CD4-positive, alpha-beta T cell treated with Interleukin-17A for 4 hours (primary cell): ENCODE data around the gene RASA4.
"Not testable (repeated sequence)": the region's sequence is repeated elsewhere in the genome, so short reads cannot be mapped to it uniquely, and the experiment has no call there.

ENCODE experiments used
- DNase-seq: peaks from one replicate; pipeline ENCODE4 v3.0.0-alpha.2; 2020; ENCODE audit warnings: mixed read lengths

RASA4 gene

DNA sequence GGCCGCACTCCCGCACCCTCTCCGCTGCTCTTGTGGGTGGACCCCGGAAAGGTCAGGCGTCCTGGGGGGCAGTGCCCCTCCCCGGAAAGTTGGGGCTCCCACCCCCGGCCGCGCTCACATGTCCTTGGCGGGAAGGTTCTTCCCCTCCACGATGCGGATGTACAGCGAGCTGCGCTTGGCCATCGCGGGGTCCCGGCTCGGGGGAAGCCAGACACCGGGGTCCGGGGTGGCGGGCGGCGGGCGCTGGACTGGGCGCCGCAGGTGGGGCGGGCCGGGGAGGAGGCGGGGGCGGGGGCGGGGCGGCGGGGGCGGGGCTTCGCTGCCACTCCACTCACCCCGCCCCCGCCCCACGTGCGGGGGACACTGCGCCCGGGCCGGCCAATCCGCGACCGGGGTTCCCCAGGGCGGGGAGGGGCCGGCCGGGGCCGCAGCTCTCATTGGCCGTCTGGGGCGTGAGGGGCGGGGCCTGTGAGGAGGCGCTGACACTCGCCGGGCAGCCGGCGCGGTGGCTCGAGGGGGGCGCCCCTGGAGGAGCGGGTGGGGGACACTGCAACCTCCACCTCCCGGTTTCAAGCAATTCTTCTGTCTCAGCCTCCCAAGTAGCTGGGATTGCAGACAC, at the start of gene RASA4:
TSS of gene RASA4 (minus strand) at position 250 of the 619 bp plus-strand sequence. CDS start at position 183, 67 bp downstream.
- DNase-seq, result peak; percentile 18

DNA sequence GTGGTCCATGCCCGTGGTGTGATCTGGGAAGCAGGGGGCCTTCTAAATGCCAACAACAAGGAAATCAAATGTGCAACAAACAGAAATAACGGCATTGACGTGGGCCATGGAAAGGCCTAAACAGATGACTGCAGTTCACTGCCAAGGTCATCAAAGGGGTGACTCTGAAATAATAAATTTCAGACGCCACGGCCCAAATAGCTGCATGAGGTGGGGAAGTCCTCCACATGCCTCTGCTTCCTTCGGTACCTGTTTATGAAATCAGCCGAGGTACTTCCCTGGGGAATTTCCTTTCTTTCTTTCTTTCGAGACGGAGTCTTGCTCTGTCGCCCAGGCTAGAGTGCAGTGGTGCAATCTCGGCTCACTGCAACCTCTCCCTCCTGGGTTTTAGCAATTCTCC, 48.2 kb upstream of the RASA4 start:
- DNase-seq, result not testable (repeated sequence)

DNA sequence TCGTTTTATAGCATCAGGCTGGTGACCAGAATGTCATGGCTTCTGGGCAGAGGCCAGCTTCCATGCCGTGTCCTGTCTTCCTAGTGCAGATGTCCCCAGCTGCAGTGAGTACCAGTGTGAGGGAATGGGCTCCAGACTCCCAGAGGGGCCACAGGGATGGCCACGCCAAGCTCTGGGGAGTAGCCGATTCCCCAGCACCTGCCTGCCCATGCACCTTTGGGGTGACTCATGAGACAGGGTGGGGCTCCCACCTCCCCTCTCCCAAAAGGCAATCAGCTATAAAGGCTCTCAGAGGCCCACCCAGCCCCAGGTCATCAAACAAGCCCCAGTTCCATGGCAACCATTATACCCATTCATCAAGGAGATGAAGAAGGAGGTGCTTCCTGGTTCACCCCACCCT, 33.4 kb upstream of the RASA4 start, which contains the start of gene SPDYE2B:
TSS of gene SPDYE2B (plus strand) at position 396 of the 400 bp plus-strand sequence. CDS start 2,030 bp downstream, outside the sequence.
- DNase-seq, result not testable (repeated sequence)

DNA sequence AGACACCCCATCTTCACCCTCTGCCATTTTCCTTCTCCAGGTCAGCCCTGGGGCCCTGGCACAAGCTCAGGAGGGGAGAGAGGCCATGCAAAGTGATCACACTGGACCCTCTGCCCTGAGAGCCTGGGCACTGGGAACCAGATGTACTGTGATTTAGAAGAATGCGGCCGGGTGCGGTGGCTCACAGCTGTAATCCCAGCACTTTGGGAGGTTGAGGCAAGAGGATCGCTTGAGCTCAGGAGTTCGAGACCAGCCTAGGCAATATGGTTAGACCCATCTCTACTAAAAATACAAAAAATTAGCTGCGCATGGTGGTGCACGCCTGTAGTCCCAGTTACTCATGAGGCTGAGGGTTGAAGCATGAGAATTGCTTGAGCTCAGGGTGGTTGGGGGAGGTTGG, 31.3 kb upstream of the RASA4 start:
- not testable (repeated sequence) for DNase-seq

DNA sequence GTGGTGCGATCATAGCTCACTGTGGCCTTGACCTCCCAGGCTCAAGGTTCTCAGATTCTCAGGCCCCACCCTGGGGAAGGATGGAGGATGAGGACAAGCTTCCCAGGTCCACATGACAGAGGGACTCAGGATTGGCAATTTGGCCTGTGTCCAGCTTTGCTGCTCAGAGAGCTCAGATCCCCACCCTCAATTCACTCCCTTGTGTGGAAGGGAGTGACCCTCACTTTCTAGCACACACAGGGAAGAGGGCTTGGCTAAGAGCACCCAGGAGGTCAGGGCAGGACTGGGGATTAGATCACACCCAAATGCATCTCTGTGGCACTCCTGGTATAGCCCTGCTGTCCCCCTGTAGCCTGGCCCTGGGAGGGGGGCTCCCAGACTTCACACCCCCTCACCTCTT, 26.8 kb upstream of the RASA4 start:
- DNase-seq, result not testable (repeated sequence)

DNA sequence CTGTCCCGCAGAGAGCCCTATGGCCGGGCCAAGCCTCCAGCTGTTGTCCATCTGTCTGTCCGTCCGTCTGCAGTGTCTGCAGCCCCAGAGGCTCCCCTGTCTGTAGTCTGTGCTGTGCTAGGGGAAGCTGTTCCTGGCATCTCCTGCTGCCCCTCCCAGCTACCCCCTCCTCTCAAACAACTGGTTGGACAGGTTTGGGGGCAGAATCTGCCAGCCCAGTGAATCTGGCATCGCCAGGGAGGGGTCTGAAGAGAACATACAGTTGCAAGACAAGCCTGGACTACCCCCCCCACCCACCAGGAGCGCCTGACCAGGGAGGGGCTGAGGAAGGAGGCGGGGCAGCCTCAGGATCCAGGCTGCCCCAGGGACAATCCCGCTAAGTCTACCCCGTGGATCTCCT, 26.1 kb upstream of the RASA4 start, which contains the start of gene UPK3BL1:
TSS of gene UPK3BL1 (minus strand) at position 101 of the 400 bp plus-strand sequence. CDS start at position 51, 50 bp downstream.
- not testable (repeated sequence) for DNase-seq

DNA sequence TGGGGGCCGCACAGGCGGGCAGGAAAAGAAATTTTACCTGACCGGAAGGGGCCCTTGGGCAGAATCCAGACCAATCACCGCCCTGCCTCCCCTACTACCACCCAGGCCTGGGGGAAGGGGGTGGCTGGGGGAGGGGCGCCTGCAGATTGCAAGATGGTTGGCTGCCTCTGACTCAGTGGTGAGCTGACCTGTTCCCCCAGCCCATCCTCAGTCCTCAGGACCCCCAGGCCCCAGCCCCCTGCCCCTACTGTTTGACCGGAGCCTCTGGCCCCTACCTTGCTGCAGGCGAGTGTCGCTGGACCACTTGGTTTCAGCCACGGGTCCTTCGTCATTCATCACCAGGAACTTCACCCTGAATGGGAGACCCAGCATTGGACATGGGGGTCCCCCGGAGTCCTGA, 22.3 kb upstream of the RASA4 start:
- DNase-seq, result not testable (repeated sequence)

DNA sequence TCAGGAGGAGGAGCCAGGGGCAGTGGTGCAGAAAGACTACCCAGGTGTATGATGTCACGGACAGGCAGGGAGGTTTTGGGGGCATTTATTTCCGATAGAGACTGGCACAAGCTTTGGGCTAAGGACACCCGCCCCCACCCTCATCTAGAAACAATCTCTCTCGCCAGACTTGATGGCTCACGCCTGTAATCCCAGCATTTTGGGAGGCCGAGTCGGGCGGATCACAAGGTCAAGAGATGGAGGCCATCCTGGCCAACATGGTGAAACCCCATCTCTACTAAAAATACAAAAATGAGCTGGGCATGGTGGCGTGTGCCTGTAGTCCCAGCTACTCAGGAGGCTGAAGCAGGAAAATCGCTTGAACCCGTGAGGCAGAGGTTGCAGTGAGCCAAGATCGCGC, 20.4 kb upstream of the RASA4 start:
- not testable (repeated sequence) for DNase-seq

DNA sequence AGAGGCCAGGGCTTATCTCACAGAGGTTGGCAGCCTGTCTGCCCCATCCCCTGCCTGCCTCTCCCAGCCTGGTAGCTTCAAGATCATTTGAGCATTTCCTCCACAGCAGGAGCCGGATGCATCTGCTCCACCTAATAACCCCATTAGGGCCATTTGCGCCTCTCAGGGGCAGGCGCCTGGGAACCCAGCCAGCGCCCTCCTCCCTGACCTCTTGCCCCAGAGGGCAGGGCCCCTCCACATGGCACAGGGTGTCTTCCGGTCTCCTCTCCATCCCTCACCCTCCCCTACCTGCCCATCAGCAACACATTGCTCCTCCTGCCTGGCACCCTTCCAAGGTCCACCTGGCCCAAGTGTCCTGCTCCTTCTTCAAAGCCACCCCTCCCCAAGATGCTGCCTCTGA, 18.8 kb upstream of the RASA4 start:
- DNase-seq, result not testable (repeated sequence)

DNA sequence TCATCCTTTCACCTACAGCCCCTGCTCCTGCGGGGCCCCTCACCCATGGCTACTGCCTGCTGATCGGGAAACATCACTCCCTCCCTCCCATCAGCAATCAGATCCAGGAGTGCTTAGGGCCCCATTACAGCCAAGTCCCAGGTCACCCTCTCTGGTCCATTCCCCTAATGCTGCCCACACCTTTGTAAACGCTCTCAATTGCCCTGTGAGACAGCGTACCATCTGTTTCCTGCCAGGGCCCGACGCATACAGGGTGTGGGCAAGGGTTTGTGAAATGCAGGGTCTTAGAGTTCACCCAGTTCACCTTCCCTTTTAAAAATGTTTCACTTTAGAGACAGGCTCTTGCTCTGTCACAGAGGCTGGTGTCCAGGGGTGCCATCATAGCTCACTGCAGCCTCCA, 17.7 kb upstream of the RASA4 start:
- not testable (repeated sequence) for DNase-seq

DNA sequence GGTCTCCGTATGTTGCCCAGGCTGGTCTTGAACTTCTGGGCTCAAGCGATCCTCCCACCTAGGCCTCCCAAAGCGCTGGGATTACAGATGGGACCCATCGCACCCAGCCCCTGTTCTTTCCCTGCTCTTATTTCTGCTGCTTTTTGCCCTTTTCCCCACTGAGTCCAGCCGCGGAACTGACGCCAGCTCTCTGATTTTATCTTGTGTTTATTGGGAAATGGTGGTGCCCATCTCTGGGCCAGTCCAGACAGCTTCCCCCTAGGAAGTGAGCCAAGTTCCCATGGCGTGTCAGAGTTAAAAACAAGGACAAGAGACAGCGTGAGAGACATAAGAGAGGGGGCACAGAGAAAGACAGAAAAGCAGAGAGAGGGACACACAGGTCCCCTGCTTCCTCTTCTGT, 14.1 kb upstream of the RASA4 start:
- DNase-seq, result not testable (repeated sequence)

DNA sequence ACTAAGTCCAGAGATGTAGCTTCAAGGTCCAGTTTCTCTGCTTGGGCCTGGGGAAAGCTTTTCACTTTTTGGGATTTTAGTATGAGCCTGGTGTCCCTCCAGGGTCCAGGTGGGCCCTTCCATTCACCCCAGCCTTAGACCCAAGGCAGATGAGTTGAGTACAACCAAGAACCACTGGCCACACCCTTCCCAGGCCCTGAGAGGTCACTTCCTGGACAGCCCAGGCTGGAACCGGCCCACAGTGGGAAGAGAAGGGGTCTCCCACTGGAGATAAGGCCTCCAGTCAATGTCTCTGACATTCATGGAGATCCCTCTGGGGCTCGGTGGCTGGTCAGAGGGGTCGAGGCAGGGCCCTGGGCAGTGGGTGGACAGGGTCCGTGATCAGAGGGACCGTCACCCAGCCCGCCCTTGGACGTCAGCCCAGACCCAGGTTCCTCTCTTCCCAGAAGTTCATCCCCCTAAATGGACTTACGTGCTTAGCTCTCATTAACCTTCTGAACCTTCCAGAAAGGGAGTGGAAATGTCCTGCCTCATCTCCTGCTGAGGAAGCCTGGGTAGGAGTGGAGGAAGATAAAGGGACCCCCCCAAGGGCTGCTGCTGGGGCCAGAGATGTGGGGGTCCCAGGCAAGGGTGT, 10.8 kb upstream of the RASA4 start:
- not testable (repeated sequence) for DNase-seq

DNA sequence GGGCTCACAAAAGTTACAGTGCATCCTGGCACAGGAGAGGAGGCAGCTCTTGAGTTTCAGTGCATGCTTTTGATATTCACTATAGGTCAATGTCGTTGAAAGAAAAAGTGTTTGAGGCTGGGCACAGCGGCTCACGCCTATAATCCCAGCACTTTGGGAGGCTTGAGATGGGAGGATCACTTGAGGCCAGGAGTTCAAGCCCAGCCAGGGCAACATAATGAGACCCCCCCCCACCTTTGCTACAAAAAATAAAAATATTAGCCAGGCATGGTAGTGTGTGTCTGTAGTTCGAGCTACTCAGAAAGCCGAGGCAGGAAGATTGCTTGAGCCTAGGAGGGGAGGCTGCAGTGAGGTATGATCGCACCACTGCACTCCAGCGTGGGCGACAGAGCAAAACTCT, 1.6 kb upstream of the RASA4 start:
- not testable (repeated sequence) for DNase-seq

DNA sequence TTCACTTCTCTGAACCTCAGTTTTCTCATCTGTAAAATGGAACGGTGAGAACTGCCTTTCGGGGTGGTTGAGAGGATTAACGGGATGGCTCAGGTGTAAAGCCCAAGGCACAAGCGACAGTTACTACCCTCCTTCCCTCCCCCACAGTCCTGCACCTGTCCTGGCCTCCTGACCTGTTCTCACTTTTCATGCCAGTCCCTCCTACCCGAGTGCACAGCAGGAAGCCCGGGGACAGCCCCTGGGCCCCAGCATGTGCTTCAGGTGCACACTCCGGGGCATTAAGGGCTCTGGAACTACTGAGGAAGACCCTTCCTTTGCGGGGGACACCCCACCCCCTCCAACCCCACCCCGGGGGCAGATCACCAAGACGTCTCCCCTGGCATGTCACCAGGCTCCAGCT, 626 bp downstream of the RASA4 start:
- DNase-seq, result not testable (repeated sequence)

DNA sequence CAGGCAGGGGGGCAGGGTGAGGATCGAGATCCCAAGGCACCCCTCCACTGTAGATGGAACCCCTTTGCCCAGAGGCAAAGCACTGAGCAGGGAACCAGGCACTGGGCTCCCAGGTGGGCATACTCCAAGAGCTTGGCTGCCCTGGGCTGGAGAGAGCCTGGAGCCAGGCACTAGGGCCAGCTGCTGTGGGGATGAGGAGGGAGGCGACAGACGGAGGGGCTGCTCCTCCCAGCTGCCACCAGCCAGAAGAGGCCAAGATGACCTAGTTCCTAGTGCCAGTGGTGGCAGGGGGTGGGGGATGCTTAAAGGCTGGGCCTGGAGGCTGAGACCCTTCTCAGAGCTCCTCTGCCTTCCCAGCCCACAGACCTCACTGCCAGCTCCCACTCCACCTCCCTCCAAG, 1.7 kb downstream of the RASA4 start:
- not testable (repeated sequence) for DNase-seq

DNA sequence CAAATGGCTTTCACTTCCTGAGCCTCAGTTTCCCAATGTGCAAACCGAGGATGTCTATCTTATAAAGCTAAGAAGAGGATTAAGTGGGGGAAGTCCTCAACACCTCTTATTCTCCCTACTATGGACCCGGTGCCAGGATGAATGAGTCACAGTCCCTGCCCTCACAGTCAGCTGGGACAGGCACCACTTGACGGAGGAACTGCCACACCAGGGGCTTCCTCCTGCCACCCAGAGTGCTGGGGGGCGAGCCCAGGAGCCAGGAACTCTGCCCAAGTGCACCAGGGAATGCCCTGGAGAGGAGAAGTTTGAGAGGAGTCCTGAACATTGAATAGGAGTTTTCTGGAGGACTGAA, 2.2 kb downstream of the RASA4 start:
- not testable (repeated sequence) for DNase-seq

DNA sequence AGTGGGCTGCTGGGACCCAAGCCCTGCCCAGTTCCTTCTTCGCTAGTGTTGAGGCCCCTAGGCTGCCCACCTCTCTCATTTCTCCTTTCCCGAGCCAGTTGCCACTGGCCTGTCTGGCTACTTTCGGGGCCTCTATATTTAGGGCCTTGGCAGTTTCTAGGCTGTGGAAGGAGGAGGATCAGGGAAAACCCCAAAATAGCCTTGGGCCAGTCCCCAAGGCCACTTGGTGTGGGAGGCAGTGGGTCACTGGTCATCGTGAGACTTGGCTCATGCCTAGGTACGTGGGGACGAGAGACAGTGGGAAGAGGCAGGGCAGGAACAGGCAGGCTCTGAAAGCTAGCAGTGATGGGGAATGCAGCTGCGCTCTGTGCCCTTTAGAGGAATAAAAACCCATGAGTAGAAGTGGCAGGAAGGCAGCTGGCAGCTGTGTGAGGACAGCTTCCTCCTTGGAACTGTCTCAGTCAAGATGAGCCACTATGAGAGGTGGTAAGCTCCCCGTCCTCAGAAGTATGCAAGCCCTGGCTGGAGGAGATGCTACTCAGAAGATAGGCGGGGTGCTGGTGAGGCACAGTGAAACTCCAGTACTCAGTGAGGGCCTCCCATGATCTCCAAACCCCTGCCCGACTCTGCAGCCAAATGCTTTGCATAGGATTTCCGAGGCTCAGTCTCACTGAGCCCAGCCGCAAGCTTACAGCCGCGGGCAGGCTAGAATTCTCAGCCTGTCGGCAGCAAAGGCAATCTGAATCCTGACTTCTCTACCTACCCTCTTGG, 2.8 kb downstream of the RASA4 start:
- not testable (repeated sequence) for DNase-seq

DNA sequence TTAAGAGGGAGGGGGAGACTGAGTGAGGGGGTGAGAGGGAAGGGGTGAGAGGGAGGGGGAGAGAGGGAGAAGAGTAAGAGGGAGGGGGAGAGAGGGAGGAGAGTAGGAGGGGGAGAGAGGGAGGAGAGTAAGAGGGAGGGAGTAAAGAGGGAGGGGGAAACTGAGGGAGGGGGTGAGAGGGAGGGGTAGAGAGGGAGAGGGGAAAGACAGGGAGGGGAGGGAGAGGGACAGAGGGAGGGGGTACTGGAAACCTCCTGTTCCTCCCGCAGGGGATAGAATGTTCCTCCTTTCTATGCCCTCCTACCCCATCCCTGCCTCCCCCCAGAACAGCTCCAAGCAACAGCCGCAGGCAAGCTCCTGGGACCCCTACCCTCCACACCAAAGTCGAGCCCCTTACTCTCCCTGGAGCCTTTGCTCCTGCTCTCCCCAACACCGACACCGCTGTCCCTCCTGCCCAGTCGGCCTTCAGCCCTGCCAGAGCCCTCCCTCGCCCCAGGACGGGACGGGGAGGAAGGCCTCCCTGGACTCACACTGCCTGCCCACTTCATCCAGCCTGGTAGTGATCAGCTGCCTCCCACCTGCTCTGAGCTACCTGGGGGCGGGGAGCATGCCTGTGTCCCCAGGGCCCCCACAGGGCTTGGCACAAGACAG, 4.8 kb downstream of the RASA4 start:
- DNase-seq, result peak; percentile 2

DNA sequence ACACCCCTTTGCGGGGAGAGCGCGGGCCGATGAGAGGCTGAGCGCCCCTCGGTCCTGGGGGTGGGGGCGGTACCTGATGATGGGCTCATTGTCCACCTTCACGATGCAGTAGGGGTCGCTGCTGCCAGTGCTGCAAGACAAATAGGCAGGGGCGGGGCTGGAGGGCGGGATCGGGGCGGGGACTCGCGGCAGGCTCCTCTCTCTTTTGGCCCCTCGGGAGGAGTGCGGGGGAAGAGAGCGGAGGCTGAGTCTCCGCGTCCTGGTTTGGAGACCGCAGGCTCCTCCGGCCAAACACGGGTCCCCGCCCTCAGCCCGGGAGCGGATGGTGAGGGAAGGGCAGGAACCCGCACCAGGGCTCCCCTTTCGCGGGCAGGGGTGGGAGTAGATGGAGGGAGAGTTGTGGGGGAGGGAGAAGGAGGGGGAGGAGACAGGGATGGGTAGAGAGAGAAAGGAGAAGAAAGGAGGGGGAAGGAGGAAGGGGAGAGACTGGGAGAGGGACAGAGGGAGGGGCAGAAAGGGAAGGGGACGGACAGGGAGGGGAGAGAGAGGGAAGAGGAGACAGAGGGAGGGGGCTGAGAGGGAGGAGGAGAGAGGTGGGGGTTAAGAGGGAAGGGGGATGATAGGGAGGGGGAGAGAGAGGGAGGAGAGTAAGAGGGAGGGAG, 5.4 kb downstream of the RASA4 start:
- DNase-seq, result not testable (repeated sequence)

DNA sequence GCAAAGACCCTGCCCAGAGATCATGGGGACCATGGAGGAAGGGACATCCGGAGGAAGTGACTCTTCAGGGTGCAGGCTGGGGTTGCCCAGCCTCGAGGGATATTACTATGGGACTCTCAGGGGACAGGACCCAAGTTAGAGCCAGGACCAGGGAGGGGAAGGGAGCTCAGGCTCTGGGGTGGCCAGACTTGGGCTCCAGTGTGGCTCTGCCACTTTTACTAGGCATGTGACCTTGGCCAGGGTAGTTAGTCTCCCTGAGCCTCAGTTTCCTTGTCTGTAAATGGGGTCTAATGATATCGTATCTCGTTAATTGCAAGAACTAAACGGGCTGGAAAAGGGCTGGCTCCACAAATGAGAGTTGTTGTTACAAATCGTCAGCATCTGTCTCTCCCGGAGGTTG, 6.1 kb downstream of the RASA4 start:
- DNase-seq, result not testable (repeated sequence)

DNA sequence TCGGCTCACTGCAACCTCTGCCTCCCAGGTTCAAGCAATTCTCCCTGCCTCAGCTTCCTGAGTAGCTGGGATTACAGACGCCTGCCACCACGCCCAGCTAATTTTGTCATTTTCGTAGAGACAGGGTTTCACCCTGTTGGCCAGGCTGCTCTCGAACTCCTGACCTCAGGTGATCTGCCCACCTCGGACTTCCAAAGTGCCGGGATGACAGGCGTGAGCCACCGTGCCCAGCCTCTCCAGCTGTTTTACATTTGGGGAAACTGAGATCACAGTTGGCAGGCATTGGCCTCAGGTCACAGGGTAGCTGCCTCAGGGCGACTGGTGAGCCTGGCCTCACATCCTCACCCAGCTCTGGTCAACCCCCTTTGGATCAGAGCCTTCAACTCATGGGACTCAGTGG, 6.8 kb downstream of the RASA4 start:
- not testable (repeated sequence) for DNase-seq

DNA sequence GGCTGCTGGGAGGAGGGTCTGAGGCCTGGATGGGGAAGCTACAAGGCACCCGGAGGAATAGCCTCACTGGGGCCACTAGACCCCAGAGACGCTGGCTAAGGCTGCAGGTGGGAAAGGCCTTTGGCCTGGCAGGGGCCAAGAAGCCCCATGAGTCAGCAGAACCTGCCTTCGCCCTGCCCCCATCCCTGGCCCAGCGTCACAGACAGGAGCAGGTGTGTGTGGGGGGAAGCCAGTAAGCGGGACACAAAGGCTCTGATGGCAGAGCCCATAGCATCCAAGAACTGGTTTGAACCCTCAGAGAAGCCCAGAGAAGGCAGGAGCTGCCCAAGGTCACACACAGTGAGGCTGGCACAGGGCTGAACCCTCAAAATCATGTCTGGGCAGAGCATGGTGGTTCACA, 9.7 kb downstream of the RASA4 start:
- DNase-seq, result not testable (repeated sequence)
